HG03108 (cell line): Measurements from ENCODE around the gene ZNF598.
A peak's percentile ranks its signal among the peaks of the same experiment; 100 is the strongest.
"Not testable (repeated sequence)": the region's sequence is repeated elsewhere in the genome, so short reads cannot be mapped to it uniquely, and the experiment has no call there.

Experiments used
- ATAC-seq: cut with Tn5 transposase; IDR thresholded peaks from one replicate; pipeline ENCODE4 v1.9.1; 2021; ENCODE audit warnings: moderate library complexity; ENCODE audit not compliant: unreplicated experiment

Gene ZNF598

DNA sequence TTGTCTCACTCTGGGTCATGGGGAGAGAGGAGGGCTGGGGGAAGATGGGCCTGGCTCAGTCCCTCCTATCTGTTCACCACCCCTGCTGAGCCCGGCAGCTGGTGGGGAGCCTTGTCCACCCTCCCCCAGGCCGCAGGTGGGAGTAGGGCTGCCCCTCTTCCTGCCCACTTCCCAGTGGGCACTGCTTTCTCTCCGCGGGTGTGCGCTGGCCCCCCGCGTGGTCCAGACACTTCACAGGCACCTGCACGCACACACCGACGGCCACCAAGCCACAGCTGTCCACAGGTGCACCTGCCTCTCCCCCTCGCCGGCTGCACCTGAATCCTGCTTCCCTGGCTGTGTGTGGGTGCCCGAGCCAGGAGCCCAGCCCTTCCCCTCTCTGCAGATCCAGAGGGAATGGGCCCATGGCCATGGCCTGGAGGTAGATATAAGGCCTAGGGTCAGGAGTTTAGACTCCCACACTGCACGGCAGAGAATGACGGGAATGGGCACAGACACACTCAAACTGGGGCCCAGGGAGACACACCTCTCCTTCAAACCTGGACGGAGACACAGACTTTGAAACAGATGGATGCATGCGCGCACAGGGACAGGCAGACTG, 19.1 kb upstream of the ZNF598 start:
- ATAC-seq: no peak

- ATAC-seq: no peak
Measured at GRCh38 chr16:2028146-2028545, 18.5 kb upstream of the ZNF598 start.

DNA sequence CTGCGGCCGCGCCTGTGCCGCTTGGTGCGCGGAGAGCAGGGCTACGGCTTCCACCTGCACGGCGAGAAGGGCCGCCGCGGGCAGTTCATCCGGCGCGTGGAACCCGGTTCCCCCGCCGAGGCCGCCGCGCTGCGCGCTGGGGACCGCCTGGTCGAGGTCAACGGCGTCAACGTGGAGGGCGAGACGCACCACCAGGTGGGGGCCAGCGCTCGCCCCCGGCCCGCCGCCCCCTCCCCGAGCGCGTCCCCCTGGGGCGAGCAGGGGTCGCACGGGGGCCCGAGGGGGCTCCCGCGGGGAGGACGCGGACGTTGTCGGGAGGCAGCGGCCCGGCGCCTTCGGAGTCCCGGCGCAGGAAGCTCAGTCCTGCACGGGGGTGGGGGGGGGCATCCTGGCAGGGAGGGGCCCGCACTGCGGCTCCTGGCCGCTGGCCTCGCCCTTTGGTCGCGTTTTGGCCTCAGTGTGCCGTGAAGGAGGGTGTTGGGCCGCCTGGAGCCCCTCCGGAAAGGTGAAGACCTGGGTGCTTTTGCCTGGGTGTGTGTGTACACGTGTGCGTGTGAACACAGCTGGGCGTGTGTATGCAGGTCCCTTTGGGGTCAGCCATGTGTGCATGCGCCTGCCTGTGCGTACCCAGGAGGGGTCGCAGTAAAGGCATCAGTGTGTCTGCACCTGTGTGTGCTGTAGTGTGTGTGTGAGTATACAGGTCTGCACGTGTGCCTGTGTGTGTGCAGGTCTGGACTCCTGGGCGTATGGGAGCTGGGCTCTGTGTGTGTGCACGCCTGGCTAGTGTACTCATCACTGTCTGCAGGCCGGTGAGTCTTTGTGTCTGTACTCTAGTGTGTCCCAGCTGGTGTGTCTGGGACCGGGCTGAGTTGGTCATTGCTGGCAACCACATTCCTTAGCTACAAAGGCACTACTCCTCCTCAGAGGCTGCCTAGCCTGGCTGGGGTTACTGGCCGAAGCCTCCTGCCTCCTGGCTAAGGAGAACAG, 17.7 kb upstream of the ZNF598 start:
- ATAC-seq: no peak

GRCh38 chr16:2026461-2027023, 16.9 kb upstream of the ZNF598 start, which contains the start of gene NHERF2:
TSS of gene NHERF2 (plus strand) at chr16:2026902. CDS start at chr16:2027006, 104 bp downstream.
- ATAC-seq: no peak

DNA sequence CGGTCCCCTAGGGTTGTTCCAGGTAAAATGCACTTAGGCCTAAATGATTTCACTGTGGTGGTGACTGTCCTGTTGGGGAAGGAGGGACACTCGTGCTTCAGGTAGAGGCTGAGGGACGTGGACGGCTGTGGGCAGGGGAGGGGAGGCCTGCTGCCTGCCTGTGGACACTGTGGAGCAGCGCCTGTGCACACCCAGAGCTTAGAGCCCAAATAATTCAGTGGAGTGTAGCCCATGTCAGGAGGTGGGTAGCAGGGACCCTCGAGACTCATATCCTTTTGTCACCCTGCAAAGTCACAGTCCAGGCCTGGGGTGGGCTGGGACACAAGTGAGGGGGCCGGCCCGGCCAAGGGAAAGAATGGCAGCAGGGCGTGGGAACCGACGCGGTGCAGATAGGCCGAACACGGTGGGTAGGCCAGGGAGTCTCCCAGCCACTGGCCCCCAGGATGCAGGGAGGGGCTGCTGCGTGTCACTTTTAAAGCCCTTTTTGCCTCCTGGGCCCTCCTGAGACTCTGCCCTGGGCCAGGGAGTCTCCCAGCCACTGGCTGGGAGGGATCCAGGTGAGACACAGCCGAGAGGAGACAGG, 16.3 kb upstream of the ZNF598 start:
- no peak for ATAC-seq

DNA sequence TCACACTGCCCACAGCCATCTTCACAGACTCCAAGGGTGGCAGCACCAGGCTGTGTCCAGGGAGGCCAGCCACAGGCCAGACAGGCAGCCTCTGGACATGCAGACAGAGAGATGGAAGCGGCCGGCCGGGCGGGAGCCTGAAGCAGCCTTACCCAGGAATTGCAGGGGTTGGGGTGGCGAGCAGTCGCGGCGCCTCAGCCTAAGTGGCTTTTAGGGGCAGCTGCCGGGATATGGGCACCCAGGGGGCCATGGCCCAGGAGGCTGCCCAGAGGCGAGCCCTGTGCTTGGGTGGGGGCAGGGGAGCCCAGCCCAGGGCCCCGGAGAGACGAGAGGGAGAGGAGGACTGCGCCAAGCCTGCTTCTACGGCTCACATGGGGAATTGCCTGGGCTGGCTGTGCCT, 15.6 kb upstream of the ZNF598 start:
- ATAC-seq: no peak

DNA sequence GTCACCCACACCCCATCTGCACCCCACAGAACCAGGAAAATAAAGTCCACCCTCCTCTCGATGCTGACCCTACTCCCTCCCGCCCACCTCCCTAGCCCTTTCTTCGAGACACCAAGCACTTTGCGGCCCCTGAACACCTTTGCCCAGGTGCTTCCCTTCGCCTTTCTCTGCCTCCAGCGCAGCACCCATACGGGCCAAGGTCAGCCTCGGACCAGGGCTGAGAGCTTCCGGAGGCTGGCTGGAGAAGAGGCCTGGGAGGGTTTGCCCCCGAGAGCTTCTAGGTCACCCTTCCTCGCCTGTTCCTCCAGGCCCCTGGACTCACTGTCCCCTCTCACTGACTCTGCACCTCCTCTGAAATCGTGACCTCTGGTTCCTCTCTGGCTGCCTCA, 14.4 kb upstream of the ZNF598 start:
- ATAC-seq: no peak

DNA sequence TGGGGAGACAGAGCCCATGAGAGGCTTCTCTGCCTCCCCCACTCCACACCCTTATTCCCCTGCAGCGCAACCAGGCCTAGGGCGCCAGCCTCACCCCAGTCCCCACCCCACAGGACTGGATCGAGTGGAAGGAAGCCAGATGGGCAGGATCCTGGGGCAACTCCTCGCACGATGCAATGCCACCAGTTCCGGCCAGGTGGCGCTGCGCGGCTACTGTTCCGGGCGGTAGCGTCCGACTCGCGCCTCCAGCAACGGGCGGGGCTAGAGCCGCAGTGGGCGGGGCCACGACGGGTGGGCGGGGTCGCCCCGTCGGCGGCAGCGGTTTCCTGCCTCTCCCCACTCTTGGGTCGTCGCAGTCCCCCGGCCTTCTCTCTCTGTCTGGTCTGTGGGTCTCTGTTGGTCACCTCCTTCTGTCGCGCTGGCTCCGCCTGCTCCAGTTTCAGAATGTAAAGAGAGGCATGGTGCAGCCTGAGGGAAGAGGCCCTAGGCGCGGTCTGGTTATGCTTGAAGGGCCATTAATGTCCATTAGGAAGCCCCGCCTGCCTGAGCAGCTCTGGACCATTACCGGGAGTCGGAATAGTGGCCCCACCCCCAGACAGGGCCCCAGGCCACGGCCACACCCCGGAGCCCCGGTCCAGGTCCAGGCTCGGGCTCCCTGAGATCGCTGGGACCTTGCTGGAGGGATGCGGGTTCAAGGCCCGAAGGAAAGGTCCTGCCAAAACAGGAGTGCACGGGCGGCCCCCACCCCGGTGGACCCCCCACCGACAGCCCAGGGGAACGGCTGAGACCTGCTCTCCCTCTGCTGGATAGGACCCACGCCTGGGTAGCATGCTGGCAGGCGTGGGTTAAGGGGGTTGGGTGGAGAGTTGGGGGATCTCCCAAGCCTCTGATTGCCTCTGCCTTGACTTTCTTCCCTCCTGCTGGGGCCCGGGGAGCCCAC, 13.7 kb upstream of the ZNF598 start:
- peak; percentile 79 for ATAC-seq

DNA sequence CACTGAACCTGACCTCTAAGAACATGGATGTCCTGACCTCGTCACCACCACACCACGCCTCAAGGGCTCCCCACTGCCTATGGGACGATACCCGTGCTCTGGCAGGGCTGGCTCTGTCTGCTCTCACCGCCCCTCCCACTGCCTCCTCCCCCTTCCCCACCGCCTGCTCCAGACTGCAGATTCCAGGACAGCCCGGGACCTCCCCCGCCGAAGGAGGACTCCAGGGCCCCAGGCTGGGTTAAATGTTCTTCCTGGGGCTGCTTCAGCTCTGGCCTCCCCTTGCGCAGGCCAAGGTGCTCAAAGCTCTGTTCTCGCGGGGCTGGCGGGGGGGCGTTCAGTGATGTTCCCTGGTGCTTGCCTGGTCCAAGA, 13.1 kb upstream of the ZNF598 start:
- peak; percentile 16 for ATAC-seq

GRCh38 chr16:2019921-2020831, 10.6 kb upstream of the ZNF598 start:
- no peak for ATAC-seq

- no peak for ATAC-seq
Measured at GRCh38 chr16:2019518-2019920, 9.9 kb upstream of the ZNF598 start, which contains the start of gene NPW. TSS of gene NPW (plus strand) at chr16:2019785.

GRCh38 chr16:2016407-2016922, 6.8 kb upstream of the ZNF598 start:
- no peak for ATAC-seq

- no peak for ATAC-seq
Measured at GRCh38 chr16:2015947-2016208, 6.3 kb upstream of the ZNF598 start.

DNA sequence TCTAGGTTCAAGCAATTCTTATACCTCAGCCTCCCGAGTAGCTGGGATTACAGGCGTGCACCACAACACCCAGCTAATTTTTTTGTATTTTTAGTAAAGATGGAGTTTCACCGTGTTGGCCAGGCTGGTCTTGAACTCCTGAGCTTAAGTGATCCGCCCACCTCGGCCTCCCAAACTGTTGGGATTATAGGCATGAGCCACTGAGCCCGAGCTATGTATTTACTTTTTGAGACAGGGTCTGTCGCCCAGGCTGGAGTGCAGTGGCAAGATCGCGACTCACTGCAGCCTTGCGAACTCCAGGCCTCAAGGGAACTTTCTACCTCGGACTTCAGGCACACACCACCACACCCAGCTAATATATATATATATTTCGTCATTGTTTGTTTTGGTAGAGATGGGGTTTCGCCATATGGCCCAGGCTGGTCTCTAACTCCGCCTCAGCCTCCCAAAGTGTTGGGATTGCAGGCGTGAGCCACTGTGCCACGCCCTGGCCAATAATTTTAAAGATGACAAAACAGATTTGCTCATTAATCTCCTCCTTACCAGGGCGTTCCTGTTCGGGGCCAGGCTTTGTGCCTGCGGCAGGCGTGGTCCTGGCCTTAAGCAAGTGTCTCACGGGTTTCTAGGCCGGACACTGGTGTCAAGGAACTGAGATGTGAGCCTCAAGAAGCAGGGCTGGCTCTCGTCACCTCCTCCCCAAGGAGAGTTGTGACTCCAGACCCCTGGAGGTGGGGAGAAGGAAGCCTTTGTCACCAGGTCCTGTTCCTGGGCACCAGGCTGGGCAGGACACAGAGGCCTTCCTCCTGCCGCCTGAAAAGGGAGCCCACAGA, 5.7 kb upstream of the ZNF598 start:
- no peak for ATAC-seq

- ATAC-seq: no peak
Measured at GRCh38 chr16:2013527-2013926, 3.9 kb upstream of the ZNF598 start.

DNA sequence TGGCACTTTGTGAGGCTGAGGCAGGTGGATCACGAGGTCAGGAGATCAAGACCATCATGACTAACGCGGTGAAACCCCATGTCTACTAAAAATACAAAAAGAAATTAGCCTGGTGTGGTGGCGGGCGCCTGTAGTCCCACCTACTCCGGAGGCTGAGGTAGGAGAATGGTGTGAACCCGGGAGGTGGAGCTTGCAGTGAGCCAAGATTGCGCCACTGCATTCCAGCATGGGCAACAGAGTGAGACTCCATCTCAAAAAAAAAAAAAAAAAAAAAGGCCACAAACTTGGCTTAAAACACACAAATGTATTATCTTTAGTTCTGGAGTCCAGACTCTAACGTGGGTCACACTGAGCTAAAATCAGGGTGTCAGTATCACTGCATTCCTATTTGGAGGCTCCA, 2.1 kb upstream of the ZNF598 start:
- not testable (repeated sequence) for ATAC-seq

- peak; percentile 25 for ATAC-seq
Measured at GRCh38 chr16:2009164-2009711, 383 bp downstream of the ZNF598 start.

GRCh38 chr16:2008631-2009163, 924 bp downstream of the ZNF598 start:
- ATAC-seq: peak; percentile 6
